ENCODE data around the gene ELK4. TPM values are rescaled to one million over a fixed set of nuclear protein-coding genes. Genes with fewer than 3 reads are reported as not detected.

The ELK4 gene
- total RNA-seq, 1 donor from 2014 or later = 35.2 TPM

DNA sequence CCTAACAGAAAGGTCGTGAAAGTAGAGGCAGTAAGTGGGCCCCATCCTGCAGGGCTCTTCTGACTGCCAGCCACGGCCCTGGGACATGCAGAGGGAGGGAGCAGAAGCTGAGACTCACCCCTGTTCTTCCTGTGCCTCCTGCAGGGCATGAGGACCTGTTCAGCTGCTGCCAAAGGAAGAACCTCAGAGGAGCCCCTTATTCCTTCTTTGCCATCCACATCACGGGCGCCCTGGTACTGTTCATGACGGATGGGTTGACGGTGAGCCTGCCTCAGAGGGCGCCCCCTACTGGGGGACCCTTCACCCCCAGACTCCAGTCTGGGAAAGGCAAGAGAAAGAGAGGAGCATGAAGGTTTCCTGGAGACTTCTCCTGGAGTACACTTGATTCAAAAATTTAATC lies 47.1 kb downstream of the ELK4 start:
- no peak for DNase-seq (ENCODE audit: extremely low read depth, low read depth, low spot score)

DNA sequence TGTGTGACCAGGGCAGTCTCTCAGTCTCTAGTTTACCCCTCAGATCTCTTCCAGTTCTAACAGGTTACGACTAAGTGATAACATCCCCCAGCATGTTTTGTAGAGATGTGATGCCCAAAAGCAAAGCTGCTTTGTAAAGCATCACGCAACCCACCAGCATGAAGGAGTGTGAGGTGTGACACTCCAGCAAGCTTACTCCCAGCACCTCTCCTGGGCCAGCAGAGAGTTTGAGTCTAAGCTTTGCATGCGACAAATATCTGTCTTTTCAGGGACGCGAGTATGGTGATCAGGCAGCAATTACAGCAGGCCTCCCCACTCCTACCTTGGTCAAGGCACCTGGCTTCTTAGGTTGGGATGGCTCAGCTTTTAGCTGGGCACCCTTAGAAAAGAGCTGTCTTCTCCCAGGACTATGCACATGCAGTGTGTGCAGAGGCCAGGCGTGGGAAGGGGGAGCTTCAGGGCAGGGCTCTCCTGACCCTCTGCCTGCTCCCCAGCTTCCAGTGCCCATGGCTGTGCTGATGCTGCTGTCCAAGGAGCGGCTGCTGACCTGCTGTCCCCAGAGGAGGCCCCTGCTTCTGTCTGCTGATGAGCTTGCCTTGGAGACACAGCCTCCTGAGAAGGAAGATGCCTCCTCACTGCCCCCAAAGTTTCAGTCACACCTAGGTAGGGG lies 48.2 kb downstream of the ELK4 start:
- DNase-seq (ENCODE audit: extremely low read depth, low read depth, low spot score) = no peak

DNA sequence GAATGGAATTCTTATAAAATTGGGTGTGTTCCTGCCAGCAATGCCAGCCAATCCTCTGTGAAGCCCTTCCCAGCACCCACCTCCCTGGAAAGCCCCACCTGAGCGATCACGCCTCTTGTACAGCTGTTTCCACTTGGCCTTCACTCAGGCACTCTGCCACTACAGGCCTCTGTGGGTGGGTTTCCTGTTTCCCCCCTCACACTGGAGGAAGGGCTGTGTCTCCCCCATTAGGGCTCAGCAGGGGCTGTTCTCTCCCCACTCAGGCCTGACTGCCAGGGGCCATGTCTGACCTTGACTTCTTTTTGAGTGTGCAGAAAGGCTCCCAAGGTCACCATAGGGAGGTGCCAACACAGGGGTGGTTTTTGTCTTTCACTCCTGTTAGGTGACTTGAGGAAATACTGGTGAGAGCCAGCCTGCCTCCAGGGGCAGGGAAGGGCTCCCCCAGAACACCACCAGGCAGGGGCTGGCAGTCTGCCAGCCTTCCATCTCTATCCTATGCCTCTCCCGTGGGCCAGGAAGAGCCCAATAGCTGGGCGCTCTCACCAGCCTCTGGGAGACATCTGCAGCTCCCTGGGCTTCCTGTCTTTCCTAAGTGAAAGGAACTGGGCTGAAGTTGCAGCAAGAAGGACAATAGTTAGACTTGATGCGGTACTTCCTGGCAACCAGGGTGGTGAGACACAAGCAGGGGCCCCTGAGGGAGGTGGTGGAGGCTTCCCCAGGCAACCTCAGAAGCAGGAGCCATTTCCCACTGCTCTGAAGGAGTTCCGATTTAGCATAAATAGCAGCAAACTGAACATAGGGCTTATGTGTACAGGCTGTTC lies 49.1 kb downstream of the ELK4 start:
- no peak for DNase-seq (ENCODE audit: extremely low read depth, low read depth, low spot score)

DNA sequence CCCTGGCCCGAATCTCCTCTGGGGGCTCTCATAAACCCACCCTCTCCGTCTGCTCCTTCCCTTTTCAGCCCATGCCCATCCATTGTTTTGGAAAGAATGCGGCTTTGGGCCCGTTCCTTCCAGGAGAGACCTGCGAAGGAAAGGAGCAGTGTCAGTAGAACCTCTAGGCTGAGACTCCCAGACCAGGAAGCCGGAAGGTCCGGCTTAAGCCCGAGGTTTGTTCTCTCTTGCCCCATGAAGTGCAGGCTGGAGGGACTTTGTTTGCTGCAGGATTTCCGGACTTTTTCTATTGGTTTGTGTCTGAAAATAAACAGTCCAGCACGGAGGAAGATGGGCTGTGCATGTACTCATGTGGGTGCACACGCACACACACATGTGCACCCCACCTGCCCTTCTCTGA lies 49.8 kb downstream of the ELK4 start:
- DNase-seq (ENCODE audit: extremely low read depth, low read depth, low spot score) = no peak

DNA sequence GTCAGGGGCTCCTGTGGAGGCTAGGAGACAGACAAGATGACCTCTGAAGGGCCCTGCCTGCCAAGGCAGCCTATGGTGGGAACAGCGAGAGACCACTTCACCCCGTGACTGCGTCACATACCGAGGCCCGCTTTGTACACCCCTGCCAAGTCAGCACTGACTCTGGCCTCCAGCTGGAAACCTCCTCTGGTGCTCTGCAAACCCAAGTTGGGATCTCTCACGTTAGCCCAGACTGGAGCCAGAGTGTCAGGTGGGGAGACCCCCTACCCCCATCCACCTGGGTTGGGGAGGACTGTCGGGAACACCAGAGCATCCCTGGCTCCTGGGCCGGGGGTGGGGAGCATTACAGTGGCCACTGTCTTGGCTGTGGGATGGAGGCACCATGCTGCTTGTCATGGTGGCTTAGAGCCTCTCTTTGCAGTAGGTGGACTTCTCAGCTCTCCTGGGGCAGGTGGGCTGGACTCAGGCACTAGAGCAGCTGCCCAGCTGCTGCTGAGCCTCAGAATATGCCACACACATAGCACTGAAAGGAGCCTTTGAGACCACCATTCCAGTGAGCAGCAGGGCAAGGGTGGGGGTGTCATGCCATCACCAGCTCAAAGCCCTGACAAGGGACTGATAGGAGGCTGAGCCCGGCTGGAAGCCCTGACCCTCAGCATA lies 50.4 kb downstream of the ELK4 start:
- no peak for DNase-seq (ENCODE audit: extremely low read depth, low read depth, low spot score)

DNA sequence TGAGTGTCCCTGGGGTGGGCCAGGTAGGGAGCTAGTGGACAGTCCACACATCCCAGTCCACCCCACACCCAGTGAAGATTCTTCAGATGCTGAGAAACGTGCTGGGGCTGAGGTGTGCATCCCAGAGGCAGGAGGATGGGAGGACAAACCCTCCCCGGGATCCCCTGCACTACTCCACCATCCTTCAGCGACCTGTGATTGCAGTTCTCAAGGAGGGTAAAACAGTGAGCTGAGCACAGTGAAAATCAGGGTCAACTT lies 51.0 kb downstream of the ELK4 start:
- no peak for DNase-seq (ENCODE audit: extremely low read depth, low read depth, low spot score)

DNA sequence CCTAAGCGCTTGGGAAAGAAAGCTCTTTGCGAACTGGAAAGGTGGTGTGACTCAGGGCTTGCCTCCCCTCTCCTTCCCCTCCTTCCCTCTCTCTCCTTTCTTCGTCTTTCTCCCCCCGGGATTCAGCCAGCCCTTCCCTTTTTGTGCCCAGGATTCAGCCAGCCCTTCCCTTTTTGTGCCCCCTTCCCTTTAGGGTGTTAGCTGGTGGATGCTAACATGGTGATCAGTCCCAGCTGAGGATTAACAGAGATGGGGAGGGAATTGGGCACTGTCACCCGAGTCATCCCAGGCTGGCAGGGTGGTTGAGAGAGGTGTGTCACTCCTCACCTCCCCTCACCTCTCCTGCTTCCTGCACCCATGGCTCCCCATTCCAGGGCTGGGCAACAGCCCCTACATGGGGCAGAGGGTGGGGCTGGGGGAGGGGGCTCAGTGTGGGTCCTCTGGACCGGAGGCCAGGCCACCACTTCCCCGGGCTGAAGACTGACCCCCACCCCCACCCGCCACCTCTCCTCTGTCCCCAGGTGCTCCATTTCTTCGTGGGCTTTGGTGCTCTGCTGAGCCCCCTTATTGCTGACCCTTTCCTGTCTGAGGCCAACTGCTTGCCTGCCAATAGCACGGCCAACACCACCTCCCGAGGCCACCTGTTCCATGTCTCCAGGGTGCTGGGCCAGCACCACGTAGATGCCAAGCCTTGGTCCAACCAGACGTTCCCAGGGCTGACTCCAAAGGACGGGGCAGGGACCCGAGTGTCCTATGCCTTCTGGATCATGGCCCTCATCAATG lies 51.5 kb downstream of the ELK4 start:
- DNase-seq (ENCODE audit: extremely low read depth, low read depth, low spot score) = no peak

DNA sequence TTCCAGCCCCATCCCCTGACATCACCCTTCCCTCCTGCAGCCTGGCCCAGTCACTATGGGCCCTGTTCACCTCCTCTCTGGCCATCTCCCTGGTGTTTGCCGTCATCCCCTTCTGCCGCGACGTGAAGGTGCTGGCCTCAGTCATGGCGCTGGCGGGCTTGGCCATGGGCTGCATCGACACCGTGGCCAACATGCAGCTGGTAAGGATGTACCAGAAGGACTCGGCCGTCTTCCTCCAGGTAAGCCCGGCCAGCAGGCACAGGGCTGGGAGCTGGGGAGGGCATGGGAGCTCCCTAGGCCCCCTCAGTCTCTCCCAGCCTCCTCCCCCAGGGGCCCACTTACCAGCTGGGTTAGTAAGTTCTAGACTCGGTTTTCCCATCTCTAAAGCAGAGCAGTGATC lies 52.1 kb downstream of the ELK4 start:
- DNase-seq (ENCODE audit: extremely low read depth, low read depth, low spot score) = no peak

DNA sequence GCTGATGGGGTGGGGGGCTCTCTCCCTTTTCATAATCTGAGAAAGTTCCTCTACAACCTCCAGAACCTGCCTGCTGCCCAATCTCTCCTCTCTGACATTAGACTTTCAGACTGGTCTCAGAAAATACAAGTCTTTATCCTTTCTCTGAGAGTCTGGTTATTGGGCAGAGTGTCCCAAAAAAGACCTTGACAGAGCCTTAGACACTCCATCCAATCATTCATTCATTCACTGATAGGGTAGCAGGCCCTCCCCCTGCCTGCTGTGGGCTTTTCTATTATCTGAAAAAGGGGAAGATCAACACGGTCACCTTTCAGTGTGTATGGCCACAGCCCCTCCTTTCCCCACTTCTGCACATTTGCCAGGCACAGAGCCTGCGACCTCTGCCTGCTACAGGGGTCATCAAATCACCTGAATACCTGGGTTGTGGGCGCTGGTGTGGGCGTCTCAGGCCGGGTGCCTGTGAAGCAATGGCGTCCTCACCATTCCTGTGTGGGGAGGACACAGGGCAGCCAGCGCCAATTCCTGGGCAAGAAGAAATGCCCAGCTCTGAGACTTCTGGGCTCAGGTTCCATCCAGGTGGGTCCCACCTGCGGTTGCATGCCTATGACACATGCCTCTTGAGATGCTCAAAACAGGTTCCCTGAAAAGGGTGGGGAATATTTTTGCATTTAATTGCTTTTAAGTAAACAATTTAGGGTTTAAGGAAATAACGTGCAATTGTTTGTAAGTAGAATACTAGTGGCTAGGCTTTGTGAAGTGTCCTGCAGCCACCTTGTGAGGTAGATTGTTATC lies 52.8 kb downstream of the ELK4 start:
- DNase-seq (ENCODE audit: extremely low read depth, low read depth, low spot score) = no peak

DNA sequence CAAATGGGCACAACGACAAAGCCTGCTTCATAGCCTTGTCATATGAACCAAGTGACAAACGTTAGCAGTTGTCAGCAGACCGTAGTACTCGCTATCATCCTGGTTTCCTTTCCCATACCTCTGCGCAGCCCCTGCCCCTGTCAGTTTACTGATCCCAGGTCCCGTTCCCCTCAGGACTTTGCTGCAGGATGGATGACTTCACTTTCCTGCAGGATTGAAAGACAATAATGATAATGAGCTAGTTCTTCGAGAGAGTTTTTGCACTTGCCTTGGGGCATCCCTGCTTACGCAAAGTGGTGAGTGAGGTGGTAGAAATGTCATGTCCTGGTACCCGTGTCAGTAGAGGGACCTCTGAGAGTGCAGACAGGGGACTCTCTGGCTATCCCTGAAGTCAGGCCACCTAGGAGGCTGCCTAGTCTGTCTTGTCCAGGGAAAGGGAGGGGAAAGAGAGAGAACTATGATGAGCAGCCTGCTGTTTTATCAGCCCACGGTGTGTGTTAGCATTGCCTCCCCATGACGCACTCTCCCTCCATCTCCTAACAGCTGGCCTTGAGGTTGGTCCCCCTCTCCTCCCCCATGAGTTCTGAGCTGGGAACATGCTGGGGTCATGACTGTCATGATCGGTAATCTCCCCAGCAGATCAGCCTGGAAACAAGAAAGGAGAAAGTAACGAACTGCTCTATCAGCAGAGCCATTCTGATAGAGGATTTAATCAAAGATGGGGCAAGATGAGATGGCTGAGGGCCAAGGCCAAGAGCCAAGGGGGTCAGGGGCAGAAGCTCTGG lies 53.7 kb downstream of the ELK4 start:
- DNase-seq (ENCODE audit: extremely low read depth, low read depth, low spot score) = no peak

DNA sequence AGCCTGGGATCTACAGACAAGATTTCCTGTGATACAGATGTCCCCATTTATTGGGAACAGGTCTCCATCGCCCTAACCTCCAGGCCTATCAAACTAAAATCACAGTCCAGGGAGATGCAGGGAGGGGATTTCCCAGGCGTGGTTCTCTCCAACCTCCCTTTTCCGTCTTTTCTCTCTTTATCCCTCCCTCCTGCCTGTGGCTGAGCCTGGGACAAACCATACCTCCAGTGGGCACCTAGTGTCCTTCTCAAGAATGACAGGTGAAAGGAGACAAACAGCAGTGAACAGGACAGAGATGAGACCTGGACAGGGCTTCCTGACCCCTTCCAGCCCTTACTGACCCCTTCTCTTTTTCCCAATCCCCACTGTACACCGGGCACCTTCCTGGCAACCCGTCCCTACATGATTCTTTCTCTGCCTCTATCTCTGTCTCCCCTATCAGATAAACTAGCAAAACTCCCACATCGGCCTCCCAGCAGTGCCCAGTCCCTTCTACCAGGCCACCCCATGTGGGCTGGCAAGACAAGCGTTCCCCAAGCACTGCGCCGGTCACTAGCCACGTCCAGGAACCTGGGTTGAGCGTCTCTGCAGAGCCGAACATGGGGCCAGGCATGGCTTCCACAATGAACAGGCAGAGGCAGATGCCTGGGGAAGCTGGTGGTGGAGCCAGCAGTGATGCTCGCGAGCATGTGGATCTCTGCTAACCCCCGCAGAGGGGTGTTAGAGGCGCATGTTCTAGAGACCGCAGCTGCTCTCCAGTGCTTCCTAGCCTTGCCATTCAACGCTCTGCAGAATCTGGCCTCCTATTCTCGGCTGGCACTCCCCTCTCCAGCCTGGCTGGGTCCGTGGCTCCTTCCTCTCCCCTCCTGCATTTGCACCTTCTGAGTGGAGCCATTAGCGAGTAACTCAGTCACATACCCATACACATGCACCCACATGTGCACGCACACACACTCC lies 54.7 kb downstream of the ELK4 start:
- no peak for DNase-seq (ENCODE audit: extremely low read depth, low read depth, low spot score)

DNA sequence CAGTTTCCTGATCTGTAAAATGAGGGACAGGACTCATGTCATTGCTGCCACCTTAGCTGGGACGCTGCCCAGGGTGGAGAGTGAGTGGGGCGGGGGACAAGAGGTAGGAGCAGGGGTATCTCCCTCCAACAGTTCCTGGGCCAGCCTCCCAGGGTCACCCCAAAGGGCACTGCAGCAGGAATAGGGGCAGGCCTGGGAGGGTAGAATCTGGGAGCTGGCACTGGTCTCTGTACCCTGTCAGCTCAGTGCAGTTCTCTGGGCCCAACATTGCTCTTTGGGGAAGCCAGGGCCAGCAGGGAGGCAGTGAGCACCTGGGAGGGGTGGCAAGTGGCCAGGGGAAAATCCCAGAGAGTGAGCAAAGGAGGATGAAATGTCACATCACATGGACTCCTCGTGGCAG lies 55.8 kb downstream of the ELK4 start:
- no peak for DNase-seq (ENCODE audit: extremely low read depth, low read depth, low spot score)

DNA sequence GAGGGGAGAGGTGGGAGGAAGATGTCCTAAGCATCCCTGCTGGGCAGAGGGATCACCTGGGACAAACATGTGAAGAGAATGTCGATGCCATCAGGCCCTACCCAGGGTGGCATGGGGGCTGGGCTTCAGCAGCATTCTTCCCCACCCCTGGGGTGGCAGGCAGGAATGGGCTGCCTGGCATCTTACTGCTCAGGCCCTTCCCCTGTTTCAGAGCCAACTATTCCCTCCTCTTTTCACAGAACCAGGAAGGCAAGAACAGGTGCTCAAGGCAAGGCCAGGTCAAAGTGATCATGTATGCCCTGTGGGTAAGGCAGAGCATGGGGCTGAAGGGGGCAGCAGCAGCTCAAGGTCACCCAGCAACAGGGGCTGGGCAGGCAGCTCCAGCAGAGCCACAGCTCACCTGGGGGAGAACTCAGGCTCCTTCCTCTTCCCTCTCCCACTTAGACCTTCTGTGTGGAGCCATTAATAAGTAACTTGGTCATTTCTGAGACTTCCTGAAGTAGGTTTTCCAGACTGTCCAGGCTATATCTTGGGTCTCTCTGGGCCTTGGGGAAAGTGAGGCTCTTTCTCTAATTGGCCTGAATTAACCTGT lies 56.4 kb downstream of the ELK4 start:
- no peak for DNase-seq (ENCODE audit: extremely low read depth, low read depth, low spot score)

DNA sequence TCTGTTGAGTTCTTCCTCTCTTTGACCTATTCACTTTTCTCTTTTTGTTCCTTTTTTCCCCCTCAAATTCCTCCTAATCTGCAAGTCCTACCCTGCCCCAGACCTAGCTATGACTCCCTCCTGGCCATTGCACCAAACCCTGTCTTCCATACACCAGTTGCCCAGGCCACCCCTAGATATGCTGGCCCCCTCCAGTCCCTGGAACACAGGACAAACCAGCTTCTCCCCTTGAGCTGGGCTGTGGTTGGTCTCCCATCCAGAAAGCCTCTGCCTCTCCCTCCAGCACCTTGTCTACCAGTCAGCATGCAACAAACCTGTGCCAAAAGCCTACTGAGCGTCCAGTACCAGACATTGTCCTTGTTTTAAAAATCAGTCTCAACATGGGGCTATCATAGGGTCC lies 59.4 kb downstream of the ELK4 start:
- no peak for DNase-seq (ENCODE audit: extremely low read depth, low read depth, low spot score)

DNA sequence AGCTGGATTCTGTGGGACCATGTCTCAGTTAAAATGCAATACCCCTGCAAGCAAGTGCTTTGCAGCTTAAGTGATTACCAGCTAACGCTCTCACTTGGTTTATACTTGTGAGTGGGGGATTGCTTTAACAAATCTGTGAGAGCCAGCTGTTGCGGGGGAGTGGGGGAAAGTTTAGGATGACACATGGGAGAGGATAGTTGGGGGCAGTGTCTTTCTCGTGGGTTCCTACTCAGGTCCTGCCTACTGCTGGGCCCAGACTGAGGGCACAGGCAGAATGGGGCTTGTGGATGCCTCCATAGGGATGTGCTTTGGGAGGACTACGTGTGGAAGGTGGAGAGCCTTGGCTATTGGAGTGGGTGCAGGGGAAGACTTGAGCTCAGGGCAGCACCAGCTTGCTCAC lies 60.1 kb downstream of the ELK4 start:
- no peak for DNase-seq (ENCODE audit: extremely low read depth, low read depth, low spot score)

DNA sequence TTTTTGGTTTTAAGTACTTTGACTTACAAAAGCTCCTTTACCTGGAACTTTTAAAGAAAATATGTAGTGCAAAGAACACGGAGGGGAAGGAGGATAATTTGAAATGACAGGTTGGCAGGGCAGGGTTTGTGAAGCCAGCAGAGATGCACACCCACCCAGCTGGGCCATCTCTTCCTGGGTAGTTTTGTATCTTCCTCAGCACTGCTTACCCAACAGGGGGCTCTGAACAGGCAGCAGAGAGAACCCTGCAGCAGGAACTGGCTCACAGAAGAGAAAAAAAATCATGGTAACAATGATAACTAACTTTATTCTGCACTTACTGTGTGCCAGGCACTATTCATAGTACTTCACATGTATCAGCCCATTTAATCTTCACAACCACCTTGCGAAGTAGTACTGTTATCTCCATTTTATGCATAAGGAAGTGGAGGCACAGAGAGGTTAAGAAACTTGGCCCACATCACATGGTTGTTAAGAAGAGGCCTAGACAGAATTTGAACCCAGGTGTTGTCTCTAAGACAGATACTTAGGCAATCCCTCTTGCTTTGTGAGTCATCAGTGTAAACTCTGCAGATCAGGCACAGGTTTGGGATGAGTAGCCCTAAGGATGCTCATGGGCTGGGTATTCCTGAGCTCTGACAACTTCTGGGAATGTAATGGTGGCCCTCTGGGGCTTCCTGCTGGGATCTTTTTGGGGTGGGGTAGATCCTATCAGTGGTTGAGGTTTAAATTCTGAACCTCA lies 60.8 kb downstream of the ELK4 start:
- DNase-seq (ENCODE audit: extremely low read depth, low read depth, low spot score) = no peak

DNA sequence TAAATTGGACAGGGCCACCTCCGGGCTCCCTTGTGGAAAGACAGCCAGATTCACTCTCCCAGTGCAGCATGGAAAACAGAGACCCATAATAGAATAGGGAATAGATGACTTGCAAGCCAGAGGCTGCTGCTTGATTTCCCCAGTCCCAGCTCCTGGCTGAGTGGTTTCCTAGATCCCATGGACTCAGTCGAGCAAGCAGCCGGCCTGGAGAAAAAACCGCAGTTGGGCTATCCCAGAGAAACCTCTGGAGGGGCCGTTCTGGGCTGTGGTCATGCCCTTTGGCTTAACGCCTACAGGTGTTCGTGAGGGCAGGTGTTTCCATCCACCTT lies 61.7 kb downstream of the ELK4 start:
- DNase-seq (ENCODE audit: extremely low read depth, low read depth, low spot score) = no peak
